UCSD-AML1 (cell line): ENCODE results near the gene METTL21C.

ENCODE experiments used
- DNase-seq: peaks from one replicate; lab custom pipeline; 2025; ENCODE audit not compliant: unreplicated experiment; lab: John Stamatoyannopoulos, UW

The METTL21C gene

GRCh38 chr13:102667911-102668310 lies 26.9 kb downstream of the METTL21C start:
- no peak for DNase-seq

GRCh38 chr13:102667023-102667422 lies 27.8 kb downstream of the METTL21C start:
- DNase-seq, result no peak

- no peak for DNase-seq
Observed at GRCh38 chr13:102659168-102659713, 35.6 kb downstream of the METTL21C start.

GRCh38 chr13:102658660-102659059 lies 36.2 kb downstream of the METTL21C start:
- DNase-seq, result no peak

DNA sequence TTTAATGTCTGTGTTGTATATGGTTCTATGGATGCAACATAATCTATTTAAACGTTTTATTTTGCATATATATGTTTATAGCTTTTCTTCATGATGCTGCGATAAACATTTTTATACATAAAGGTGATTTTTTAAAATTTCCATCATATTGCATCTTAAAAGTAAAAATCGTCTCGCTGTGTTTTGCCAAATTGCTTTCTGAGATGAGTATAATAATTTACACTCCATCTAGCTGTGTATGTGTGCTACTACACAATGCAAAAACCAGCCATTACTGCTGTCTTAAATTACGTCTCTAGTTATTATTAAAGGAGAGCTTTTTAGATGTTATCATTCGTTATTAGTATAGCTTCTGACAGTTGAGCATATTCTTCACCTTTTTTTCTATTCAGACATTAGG lies 37.2 kb downstream of the METTL21C start:
- no peak for DNase-seq

GRCh38 chr13:102654756-102655155 lies 40.1 kb downstream of the METTL21C start:
- DNase-seq, result no peak

DNA sequence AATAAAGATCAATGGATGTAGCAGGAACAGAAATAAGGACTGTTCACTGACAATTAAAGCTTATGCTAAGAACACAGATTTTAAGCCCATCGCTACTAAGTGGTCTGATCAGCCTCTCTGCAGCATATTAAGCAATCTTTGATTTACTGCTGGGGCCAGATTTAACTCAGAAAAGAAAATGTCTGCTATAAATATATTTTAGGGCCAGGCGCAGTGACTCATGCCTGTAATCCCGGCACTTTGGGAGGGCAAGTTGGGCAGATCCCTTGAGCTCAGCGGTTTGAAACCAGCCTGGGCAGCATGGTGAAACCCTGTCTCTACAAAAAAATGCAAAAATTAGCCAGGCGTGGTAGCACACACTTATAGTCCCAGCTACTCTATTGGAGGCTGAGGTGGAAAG lies 43.0 kb downstream of the METTL21C start:
- DNase-seq, result no peak

DNA sequence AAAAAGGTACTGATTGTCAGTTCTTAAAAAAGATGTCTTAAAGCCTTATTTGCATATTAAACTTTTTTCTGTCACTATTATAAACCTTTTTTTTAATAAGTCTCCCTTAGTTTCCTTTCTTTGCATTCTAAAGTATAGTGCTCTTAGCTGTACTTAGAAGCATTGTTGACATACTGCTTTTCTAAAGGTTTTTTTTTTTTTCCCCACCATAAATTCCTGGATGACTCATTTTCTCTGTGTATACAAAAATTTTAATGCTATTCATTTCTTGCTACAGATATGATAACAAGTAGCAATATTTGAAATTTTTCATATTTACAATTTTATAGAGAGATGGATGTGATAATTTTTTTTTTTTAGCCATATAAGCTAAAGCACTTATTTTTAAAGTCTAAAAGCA lies 43.5 kb downstream of the METTL21C start:
- no peak for DNase-seq

- DNase-seq, result no peak
Observed at GRCh38 chr13:102650444-102650843, 44.4 kb downstream of the METTL21C start.

DNA sequence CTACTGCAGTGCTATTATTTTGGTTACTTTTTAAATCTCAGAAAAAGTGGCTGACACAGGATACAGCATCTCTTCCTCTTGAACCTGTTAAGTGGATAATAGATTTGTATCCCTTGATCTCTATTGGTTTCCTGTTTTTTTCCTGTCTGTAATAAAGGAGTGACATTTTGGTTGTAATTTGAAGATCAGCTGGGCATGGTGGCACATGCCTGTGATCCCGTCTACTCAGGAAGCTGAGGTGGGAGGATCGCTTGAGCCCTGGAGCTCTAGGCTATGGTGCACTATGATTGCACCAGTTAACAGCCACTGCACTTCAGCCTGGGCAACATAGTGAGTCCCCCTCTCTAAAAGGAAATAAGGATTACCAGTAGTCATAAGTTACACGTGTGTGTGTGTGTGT lies 46.8 kb downstream of the METTL21C start:
- DNase-seq, result no peak

DNA sequence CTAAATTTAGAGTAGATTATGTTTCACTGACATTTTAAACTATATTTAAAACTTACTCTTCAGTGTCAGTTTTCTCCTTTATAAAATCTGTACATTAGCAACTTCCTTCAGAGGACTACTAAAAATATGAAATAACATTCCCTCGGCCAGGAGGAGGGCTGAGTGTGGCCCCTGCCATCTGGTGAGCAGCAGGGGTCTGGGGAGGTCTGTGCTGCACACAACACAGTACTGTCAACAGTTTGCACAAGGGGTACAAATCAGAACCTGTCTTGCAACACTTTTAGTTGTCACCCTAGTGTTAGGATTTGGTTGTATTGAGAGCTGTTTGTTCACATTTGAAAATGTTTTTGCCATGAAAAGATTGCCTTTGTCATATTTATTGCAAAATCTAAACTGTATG lies 49.1 kb downstream of the METTL21C start:
- no peak for DNase-seq

DNA sequence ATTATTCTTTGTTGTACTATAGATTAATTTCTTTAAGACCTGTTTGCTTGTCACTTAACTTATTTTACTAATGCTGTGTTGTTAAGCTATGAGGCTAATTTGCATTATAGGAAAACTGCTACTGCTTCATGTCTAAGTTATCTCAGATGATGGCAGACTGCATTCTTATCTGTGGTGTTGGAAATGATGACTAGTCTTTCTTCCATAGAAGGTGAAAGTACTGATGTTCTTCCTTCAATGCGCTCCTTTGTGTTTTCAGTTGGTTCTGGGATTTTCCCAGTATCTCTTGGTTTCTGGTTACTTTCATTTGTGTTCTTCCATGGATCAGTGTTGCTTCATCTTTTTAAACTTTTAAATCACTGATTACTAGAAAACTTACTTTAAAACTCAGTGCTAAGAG lies 51.2 kb downstream of the METTL21C start:
- no peak for DNase-seq

DNA sequence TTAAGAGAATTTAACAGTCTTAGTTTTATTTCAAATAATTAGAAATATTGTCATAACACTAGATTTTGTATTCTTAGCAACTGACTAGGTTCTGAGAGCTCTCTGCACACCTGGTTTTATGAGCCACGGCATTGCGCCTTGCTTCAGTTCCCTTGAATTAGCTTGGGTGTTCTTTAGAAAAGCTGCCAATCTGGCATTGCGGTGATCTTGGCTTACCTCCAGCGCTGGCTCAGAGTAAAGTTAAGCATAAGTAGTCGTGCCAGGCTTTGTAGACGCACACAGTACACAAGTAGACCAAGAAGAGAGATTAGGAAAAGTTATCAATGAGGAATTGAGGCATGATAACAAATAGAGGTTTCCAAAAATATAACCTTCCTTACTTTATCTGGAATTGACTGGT lies 52.4 kb downstream of the METTL21C start:
- DNase-seq, result no peak

DNA sequence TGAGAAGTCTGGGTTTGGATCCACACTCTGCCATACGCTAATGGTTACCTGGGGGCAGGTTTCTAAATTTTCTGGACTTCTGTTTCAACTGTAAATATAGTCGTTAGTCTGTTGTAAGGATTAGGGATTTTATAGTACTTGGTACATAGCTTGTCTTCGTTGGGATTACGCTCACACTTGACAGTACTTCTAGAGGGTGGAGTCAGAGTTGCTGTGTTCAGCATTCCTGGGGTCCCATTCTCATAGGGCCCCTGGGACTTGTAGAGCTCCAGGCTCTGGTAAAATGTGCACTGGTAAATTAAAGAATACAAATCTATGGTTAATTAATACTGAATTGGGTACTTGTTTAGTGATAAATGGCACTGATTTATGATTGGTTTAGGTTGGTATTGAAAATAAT lies 52.8 kb downstream of the METTL21C start:
- DNase-seq, result no peak

DNA sequence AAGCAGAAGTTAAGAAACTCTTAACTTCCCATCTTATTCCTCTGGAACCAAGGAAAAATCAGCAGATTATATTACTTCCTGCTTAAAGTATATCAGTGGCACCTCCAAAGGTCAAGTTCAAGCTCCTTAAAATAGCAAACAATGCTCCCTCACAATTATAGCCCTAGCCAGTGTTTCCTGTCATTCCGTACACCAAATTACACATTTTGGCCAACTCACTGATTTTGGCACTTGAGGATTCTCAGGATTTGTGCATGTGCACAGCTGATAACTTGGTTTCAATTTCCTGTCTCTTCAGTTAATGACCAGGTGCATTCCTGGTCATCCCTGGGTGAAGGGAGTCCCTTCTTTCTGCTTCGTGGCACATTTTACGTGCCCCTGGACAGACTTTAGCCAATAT lies 56.1 kb downstream of the METTL21C start:
- DNase-seq, result no peak
